Mesothelial cell of epicardium (in vitro differentiated cells): ENCODE results near the gene CAMK4. TPM values are rescaled to one million over a fixed set of nuclear protein-coding genes. Genes with fewer than 3 reads are reported as not detected.

Experiments
- DNase-seq, 2 experiments: peaks; one replicate each; pipeline ENCODE4 v3.0.0; 2021; ENCODE audit warnings: low spot score in 2 of 2; ENCODE audit not compliant: unreplicated experiment in 2 of 2
- H3K27ac Mint-ChIP-seq: 2 replicates; pipeline ENCODE4 v1.8.0; 2021; ENCODE audit warnings: mixed read lengths
- H3K27me3 Mint-ChIP-seq: 2 replicates; pipeline ENCODE4 v1.8.0; 2021; ENCODE audit warnings: low read depth, mixed read lengths
- H3K36me3 Mint-ChIP-seq: 2 replicates; pipeline ENCODE4 v1.8.0; 2021; ENCODE audit warnings: mixed read lengths
- H3K4me1 Mint-ChIP-seq: 2 replicates; pipeline ENCODE4 v1.8.0; 2021; ENCODE audit warnings: mixed read lengths
- H3K4me3 Mint-ChIP-seq: 2 replicates; pipeline ENCODE4 v1.8.0; 2021; ENCODE audit warnings: mild to moderate bottlenecking, moderate library complexity, mixed read lengths
- H3K9me3 Mint-ChIP-seq: 2 replicates; pipeline ENCODE4 v1.8.0; 2021; ENCODE audit warnings: mixed read lengths
- total RNA-seq: library from RNA; stranded (reverse); gene quantifications from 3 replicates; pipeline ENCODE4 v1.2.1, GENCODE V29; 2021
- TF ChIP-seq, protein P1 (sequence below): fragments of 200-600 bp; sonication (generic); IDR thresholded peaks from one replicate; pipeline ENCODE4 v1.5.0; 2021; ENCODE audit warnings: antibody characterized with exemption; ENCODE audit not compliant: unreplicated experiment

The CAMK4 gene
- total RNA-seq, 1 donor from 2014 or later = 13.3 TPM

DNA sequence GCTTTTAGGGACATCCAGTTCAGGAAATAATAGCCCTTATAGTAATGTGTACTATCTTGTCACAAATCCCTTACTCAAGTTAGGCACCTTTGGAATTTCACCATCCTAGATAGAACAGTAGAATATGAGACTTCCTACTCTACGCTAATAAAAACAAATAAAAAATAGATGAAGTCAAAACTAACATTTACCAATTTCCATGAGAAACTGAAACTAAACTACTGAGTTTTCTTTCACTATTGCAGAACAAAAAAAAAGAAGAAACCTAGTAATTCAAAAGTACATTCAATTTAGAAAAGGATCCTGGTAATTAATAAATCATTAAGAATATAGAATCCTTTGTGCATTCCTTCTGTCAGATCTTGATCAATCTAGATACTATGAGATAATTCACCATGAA lies 274.2 kb downstream of the CAMK4 start:
- Mint-ChIP-seq H3K9me3 (no peaks in the 10 kb centered on the region), H3K4me3 (no peak overlapping the region), H3K36me3 (peaks cover 25% of the 10 kb centered on the region), H3K4me1 (peaks cover 29% of the 10 kb centered on the region), H3K27ac (peak overlapping the region; percentile 30), H3K27me3 (no peaks in the 10 kb centered on the region)
- TF ChIP-seq, protein P1, sequence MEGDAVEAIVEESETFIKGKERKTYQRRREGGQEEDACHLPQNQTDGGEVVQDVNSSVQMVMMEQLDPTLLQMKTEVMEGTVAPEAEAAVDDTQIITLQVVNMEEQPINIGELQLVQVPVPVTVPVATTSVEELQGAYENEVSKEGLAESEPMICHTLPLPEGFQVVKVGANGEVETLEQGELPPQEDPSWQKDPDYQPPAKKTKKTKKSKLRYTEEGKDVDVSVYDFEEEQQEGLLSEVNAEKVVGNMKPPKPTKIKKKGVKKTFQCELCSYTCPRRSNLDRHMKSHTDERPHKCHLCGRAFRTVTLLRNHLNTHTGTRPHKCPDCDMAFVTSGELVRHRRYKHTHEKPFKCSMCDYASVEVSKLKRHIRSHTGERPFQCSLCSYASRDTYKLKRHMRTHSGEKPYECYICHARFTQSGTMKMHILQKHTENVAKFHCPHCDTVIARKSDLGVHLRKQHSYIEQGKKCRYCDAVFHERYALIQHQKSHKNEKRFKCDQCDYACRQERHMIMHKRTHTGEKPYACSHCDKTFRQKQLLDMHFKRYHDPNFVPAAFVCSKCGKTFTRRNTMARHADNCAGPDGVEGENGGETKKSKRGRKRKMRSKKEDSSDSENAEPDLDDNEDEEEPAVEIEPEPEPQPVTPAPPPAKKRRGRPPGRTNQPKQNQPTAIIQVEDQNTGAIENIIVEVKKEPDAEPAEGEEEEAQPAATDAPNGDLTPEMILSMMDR = no peak
- no peak for DNase-seq

DNA sequence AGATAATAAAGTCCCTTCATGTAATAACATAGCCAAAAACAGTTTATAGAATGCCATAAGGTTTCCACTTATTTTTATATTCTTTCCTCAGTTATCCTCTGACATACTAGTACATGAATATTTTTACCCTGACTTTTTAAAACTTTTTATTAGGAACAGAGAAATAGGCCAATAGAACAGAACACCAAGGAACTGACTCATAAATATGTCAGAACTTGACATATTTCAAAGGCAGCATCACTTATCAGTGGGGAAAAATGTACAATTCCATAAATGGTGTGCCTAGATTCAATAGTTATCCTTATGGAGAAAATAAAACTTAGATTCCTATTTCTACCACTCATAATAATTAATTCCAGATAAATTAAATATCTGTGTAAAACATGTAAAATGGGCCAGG lies 278.8 kb downstream of the CAMK4 start:
- TF ChIP-seq, protein P1 = no peak
- DNase-seq = no peak
- Mint-ChIP-seq H3K4me1 (peaks cover 23% of the 10 kb centered on the region), H3K36me3 (peaks cover 19% of the 10 kb centered on the region), H3K4me3 (no peak overlapping the region), H3K27me3 (no peaks in the 10 kb centered on the region), H3K27ac (no peak overlapping the region), H3K9me3 (no peaks in the 10 kb centered on the region)

- Mint-ChIP-seq H3K4me3 (no peak overlapping the region), H3K27ac (peak overlapping the region; percentile 4), H3K4me1 (peaks cover 29% of the 10 kb centered on the region), H3K36me3 (peaks cover 7% of the 10 kb centered on the region), H3K9me3 (no peaks in the 10 kb centered on the region), H3K27me3 (no peaks in the 10 kb centered on the region)
- no peak for DNase-seq
- TF ChIP-seq, protein P1 = no peak
Observed at GRCh38 chr5:111505096-111505495, 280.9 kb downstream of the CAMK4 start.

GRCh38 chr5:111507276-111507675 lies 283.1 kb downstream of the CAMK4 start:
- H3K4me3 Mint-ChIP-seq = no peak overlapping the region
- peaks cover 44% of the 10 kb centered on the region for H3K4me1 Mint-ChIP-seq
- H3K27me3 Mint-ChIP-seq = no peaks in the 10 kb centered on the region
- H3K9me3 Mint-ChIP-seq = no peaks in the 10 kb centered on the region
- no peak for DNase-seq
- TF ChIP-seq, protein P1 = no peak
- no peak overlapping the region for H3K27ac Mint-ChIP-seq
- H3K36me3 Mint-ChIP-seq = no peaks in the 10 kb centered on the region

DNA sequence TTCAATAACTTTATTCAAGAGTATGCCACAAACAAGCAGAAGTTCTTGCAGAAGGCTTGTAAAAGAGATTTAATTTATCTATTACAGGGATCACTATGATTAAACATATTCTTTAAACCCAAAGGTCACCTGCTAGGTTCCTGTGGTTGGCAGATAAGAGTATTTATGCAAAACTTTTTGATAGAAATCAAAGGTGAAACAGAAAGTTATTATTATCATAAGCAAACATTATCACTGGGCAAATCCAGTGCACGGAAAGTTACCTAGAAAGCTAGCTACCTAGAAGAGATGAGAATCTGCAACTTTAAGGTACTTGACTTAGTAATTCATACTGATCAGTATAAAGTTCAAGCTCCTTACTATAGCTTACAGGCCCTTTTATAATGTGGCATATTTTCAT lies 284.9 kb downstream of the CAMK4 start:
- Mint-ChIP-seq H3K27ac (no peak overlapping the region), H3K27me3 (no peaks in the 10 kb centered on the region), H3K36me3 (no peaks in the 10 kb centered on the region), H3K4me1 (peaks cover 54% of the 10 kb centered on the region), H3K9me3 (no peaks in the 10 kb centered on the region), H3K4me3 (peak overlapping the region; percentile 43)
- DNase-seq = no peak
- TF ChIP-seq, protein P1 = no peak
